HL-60 (cell line): Measurements from ENCODE around the gene MLST8.

Experiments used
- CTCF ChIP-seq: IDR thresholded peaks from one replicate; pipeline ENCODE4 v1.5.1; 2011; ENCODE audit warnings: low read length, control low read depth, inconsistent platforms; ENCODE audit not compliant: insufficient read depth
- GABPA ChIP-seq: IDR thresholded peaks from 2 replicates; pipeline ENCODE4 v1.6.1; 2012; ENCODE audit warnings: low read depth
- POLR2AphosphoS5 ChIP-seq: IDR thresholded peaks from 2 replicates; pipeline ENCODE4 v1.6.1; 2012; ENCODE audit warnings: low read depth
- REST ChIP-seq: IDR thresholded peaks from 2 replicates; pipeline ENCODE4 v1.6.1; 2012; ENCODE audit warnings: low read depth; ENCODE audit not compliant: insufficient replicate concordance
- SPI1 ChIP-seq: IDR thresholded peaks from 2 replicates; pipeline ENCODE4 v1.6.1; 2012; ENCODE audit warnings: low read depth, mild to moderate bottlenecking, borderline replicate concordance

DNA sequence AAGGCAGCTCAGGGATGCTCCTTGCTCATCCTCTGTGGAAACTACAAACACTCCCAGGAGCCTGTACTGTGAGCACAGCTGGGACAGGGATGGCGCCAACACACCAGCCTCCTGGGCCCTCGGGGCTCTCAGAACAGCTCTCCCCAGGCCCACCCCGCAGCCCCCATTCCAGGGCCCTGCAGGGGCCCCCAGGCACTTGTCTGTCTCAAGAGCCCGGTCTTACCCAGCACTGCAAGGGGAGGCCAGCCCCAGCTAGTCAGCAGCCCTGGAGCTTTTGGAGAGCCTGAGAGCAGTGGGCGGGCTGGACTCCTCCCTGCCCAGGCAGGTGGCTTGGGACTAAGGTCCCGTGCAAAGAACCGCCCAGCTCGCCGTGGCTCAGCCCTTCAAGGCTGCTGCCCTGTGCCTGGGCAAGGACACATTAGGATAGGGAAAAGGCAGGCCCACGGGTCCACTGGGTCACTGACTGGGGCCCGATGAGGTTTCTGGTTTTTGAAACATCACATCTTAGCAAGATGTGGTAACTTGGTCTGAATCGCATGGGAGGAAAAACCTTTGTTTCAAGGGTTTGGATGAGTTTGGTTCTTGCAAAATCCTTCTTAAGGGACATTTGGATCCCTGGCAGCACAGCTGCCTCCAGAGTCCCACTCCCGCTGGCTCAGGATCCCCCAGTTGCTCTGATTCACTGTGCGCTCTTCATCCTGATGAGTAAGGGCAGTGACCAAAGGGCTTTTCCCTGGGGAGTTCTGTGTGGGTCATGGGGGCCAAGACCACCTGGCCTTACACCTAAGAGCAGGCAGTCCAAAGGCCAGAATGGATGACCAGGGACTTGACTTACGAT is 33.8 kb downstream of the MLST8 start:
- no peak for TF ChIP-seq CTCF
- TF ChIP-seq POLR2AphosphoS5, result no peak
- TF ChIP-seq REST, result no peak
- TF ChIP-seq GABPA, result no peak
- no peak for TF ChIP-seq SPI1
